ENCODE results near the gene DNAJB8.

Gene DNAJB8

DNA sequence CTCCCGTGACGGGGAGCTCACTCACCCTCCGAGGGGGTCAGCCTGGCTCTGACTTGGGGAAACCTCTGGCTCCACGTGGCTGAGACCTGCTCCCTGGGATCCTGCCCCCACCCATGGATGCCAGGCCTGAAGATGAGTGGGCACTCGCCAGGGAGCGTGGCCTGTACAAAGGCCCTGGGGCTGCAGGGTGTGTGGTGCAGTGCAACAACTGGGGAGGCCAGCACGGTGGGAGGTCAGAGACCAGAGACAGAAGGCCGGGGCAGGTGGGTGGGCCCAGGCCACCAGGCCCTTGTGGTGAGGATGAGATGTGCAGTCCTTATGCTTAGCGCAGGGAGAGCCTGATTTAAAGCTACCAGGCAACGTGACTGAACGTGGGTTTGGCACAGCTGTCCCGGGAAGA, 5.0 kb downstream of the DNAJB8 start:
- TF ChIP-seq, protein P1, sequence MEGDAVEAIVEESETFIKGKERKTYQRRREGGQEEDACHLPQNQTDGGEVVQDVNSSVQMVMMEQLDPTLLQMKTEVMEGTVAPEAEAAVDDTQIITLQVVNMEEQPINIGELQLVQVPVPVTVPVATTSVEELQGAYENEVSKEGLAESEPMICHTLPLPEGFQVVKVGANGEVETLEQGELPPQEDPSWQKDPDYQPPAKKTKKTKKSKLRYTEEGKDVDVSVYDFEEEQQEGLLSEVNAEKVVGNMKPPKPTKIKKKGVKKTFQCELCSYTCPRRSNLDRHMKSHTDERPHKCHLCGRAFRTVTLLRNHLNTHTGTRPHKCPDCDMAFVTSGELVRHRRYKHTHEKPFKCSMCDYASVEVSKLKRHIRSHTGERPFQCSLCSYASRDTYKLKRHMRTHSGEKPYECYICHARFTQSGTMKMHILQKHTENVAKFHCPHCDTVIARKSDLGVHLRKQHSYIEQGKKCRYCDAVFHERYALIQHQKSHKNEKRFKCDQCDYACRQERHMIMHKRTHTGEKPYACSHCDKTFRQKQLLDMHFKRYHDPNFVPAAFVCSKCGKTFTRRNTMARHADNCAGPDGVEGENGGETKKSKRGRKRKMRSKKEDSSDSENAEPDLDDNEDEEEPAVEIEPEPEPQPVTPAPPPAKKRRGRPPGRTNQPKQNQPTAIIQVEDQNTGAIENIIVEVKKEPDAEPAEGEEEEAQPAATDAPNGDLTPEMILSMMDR (IDR thresholded peaks at IDR 0.05; ENCODE audit: low read depth, low read length, missing control alignments) = no peak
- no peak for DNase-seq (ENCODE audit: low read depth)
- H3K4me3 ChIP-seq (ENCODE audit: low read depth, low read length) = no peak overlapping the region

DNA sequence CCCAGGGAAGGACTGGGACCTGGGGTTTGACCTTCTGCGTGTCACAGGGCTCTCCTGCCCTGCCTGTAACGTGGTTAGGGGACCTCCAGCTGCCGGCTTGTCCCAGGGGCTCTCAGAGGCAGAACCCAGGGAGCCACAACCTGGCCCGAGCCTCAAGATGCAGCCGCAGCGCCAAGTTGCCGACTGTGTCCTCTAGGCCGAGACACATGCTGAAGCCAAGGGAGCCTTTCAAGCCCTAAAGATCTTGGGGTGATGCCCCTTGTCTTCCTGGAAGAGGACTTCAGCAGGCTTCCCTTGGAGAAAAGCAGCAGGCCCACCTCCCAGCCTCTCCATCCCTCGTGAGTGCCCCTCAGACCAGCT, 7.2 kb downstream of the DNAJB8 start:
- no peak overlapping the region for H3K4me3 ChIP-seq (ENCODE audit: low read depth, low read length)
- TF ChIP-seq, protein P1 (IDR thresholded peaks at IDR 0.05; ENCODE audit: low read depth, low read length, missing control alignments) = no peak
- no peak for DNase-seq (ENCODE audit: low read depth)

- H3K4me3 ChIP-seq (ENCODE audit: low read depth, low read length) = no peak overlapping the region
- TF ChIP-seq, protein P1 (IDR thresholded peaks at IDR 0.05; ENCODE audit: low read depth, low read length, missing control alignments) = no peak
- DNase-seq (ENCODE audit: low read depth) = no peak
These were observed 7.8 kb downstream of the DNAJB8 start for GRCh38 chr3:128458746-128459460.

GRCh38 chr3:128457937-128458336, 8.8 kb downstream of the DNAJB8 start:
- H3K4me3 ChIP-seq (ENCODE audit: low read depth, low read length) = no peak overlapping the region
- TF ChIP-seq, protein P1 (IDR thresholded peaks at IDR 0.05; ENCODE audit: low read depth, low read length, missing control alignments) = no peak
- DNase-seq (ENCODE audit: low read depth) = no peak

GRCh38 chr3:128456776-128457715, 9.6 kb downstream of the DNAJB8 start:
- DNase-seq (ENCODE audit: low read depth) = no peak
- TF ChIP-seq, protein P1 (IDR thresholded peaks at IDR 0.05; ENCODE audit: low read depth, low read length, missing control alignments) = no peak
- no peak overlapping the region for H3K4me3 ChIP-seq (ENCODE audit: low read depth, low read length)

GRCh38 chr3:128455786-128456748, 10.6 kb downstream of the DNAJB8 start:
- no peak for DNase-seq (ENCODE audit: low read depth)
- H3K4me3 ChIP-seq (ENCODE audit: low read depth, low read length) = no peak overlapping the region
- TF ChIP-seq, protein P1 (IDR thresholded peaks at IDR 0.05; ENCODE audit: low read depth, low read length, missing control alignments) = no peak
